Psoas muscle (tissue), 8 donors: ENCODE results near the gene DMXL1. TPM values are rescaled to one million over a fixed set of nuclear protein-coding genes. Genes with fewer than 3 reads are reported as not detected.

Experiments
- ATAC-seq, 4 donors: fragments of 200-7000 bp; cut with Tn5 transposase; one replicate each; pipeline ENCODE4 v1.9.1; 2020; ENCODE audit warnings: moderate library complexity in 3 of 4, mild to moderate bottlenecking in 2 of 4
- DNase-seq, 2 donors: peaks; one replicate each; pipeline ENCODE4 v3.0.0-alpha.2; 2020
- H3K27ac ChIP-seq: fragments of 200-600 bp; one replicate; pipeline ENCODE4 v1.8.0; 2022
- H3K27me3 ChIP-seq, 3 donors: fragments of 200-600 bp in 1 of 3; one replicate each; pipeline versions ENCODE4 v1.6.1 to v1.8.0; 2013 to 2022; ENCODE audit warnings: low read length in 2 of 3, mild to moderate bottlenecking in 2 of 3, moderate library complexity in 1 of 3; ENCODE audit not compliant: insufficient read depth in 3 of 3
- H3K36me3 ChIP-seq, 2 donors: fragments of 200-600 bp in 1 of 2; one replicate each; pipeline versions ENCODE4 v1.6.1 to v1.8.0; 2013 to 2022; ENCODE audit warnings: low read depth in 1 of 2, mild to moderate bottlenecking in 1 of 2, moderate library complexity in 1 of 2; ENCODE audit not compliant: insufficient read depth in 1 of 2
- H3K4me1 ChIP-seq: fragments of 200-600 bp; one replicate; pipeline ENCODE4 v1.8.0; 2022
- H3K4me3 ChIP-seq: fragments of 200-600 bp; one replicate; pipeline ENCODE4 v1.8.0; 2022; ENCODE audit warnings: mild to moderate bottlenecking
- H3K9me3 ChIP-seq: fragments of 200-600 bp; one replicate; pipeline ENCODE4 v1.8.0; 2022
- CTCF ChIP-seq: fragments of 200-600 bp; IDR thresholded peaks from one replicate; pipeline ENCODE4 v1.8.0; 2022; ENCODE audit warnings: antibody characterized with exemption
- WGBS, 3 donors: extraction: QIAGEN DNeasy Blood & Tissue Kit; methylation state at CpG; one replicate each; pipeline versions ENCODE4 v1.1.6 to v1.1.7; 2013; 5-methylcytosine and 5-hydroxymethylcytosine counted together
- intact Hi-C, 2 donors: fragments of 100-400 bp; cut with DNase I; formaldehyde crosslinking; loops; one replicate each; pipeline versions ENCODE4 v1.11.0 to v1.14.2; 2022
- polyA plus RNA-seq, 3 donors: library from polyadenylated mRNA; stranded (reverse); fragments of 200-250 nt; gene quantifications; one replicate each; pipeline ENCODE4 v1.2.3, GENCODE V29; 2013
- total RNA-seq, 4 donors: library from RNA; stranded (reverse); fragmentation: NEBNext Ultra II Directional in 2 of 4; extraction: Animal tissue kit (Norgen Biotek cat#: 25700) in 2 of 4; gene quantifications; one replicate each; pipeline versions ENCODE4 v1.2.1 to v1.2.4, GENCODE V29; 2021 to 2023
- donor health status: healthy with polysubstance abuse.
- donor health status: DM: no; HTN: no; CAD: no; lungs with moderate emphysema.
- donor health status: Bipolar disorder and iron deficiency.
- donor health status: healthy.
- donor health status: DM: yes; HTN: yes; CAD: no.
- donor health status: DM: no; HTN: no; CAD: no.
- donor health status: DM: no; HTN: no; CAD: no.
- donor health status: DM: yes; HTN: yes; CAD: no.

Gene DMXL1
- total and polyA plus RNA-seq, 7 donors, result 5.1 to 21.7 (median 15.7) TPM

GRCh38 chr5:119028575-119028974 is 42.3 kb upstream of the DMXL1 start:
- no peak overlapping the region for H3K4me3 ChIP-seq
- intact Hi-C loops, result no loop called here
- 75 to 83% (median 81%) methylated on average over 5 of the region's 5 CpGs for WGBS, 3 donors

GRCh38 chr5:119031011-119031886 is 39.6 kb upstream of the DMXL1 start:
- no peaks in the 10 kb centered on the region for H3K36me3 ChIP-seq
- H3K27me3 ChIP-seq, result no peaks in the 10 kb centered on the region
- 69 to 76% (median 76%) methylated on average over 5 of the region's 5 CpGs for WGBS, 3 donors
- intact Hi-C loops, result no loop called here
- no peak overlapping the region for H3K4me3 ChIP-seq
- no peak overlapping the region for H3K27ac ChIP-seq
- H3K9me3 ChIP-seq, result no peaks in the 10 kb centered on the region
- no peak for DNase-seq
- ATAC-seq, result no peak
- no peak for TF ChIP-seq CTCF
- no peaks in the 10 kb centered on the region for H3K4me1 ChIP-seq

More at GRCh38 chr5:119028575-119028974, 42.3 kb upstream of the DMXL1 start:
- Histone ChIP-seq H3K4me1 (no peaks in the 10 kb centered on the region), H3K36me3 (no peaks in the 10 kb centered on the region), H3K27ac (no peak overlapping the region), H3K9me3 (peaks cover 8% of the 10 kb centered on the region), H3K27me3 (no peaks in the 10 kb centered on the region)
- ATAC-seq, result no peak
- DNase-seq, result no peak
- no peak for TF ChIP-seq CTCF

GRCh38 chr5:119031905-119032304 is 39.0 kb upstream of the DMXL1 start:
- Histone ChIP-seq H3K27me3 (no peaks in the 10 kb centered on the region), H3K4me3 (no peak overlapping the region), H3K27ac (no peak overlapping the region), H3K4me1 (no peaks in the 10 kb centered on the region), H3K36me3 (no peaks in the 10 kb centered on the region), H3K9me3 (no peaks in the 10 kb centered on the region)
- 74 to 87% (median 77%) methylated on average over 4 of the region's 4 CpGs for WGBS, 3 donors
- TF ChIP-seq CTCF, result no peak
- no peak for DNase-seq
- no peak for ATAC-seq
- intact Hi-C loops, result no loop called here

GRCh38 chr5:119032656-119033055 is 38.2 kb upstream of the DMXL1 start:
- no peaks in the 10 kb centered on the region for H3K27me3 ChIP-seq
- intact Hi-C loops, result no loop called here
- TF ChIP-seq CTCF, result no peak
- ATAC-seq (no peak), DNase-seq (no peak)
- no peak overlapping the region for H3K4me3 ChIP-seq
- H3K36me3 ChIP-seq, result no peaks in the 10 kb centered on the region
- no peaks in the 10 kb centered on the region for H3K9me3 ChIP-seq
- H3K4me1 ChIP-seq, result no peaks in the 10 kb centered on the region
- no peak overlapping the region for H3K27ac ChIP-seq
- 82 to 90% (median 84%) methylated on average over 3 of the region's 3 CpGs for WGBS, 3 donors

- Histone ChIP-seq H3K9me3 (no peaks in the 10 kb centered on the region), H3K4me1 (no peaks in the 10 kb centered on the region), H3K27ac (no peak overlapping the region), H3K4me3 (no peak overlapping the region), H3K27me3 (no peaks in the 10 kb centered on the region), H3K36me3 (no peaks in the 10 kb centered on the region)
- WGBS, 3 donors, result 82 to 89% (median 86%) methylated on average over 3 of the region's 3 CpGs
- no peak for TF ChIP-seq CTCF
- DNase-seq (no peak), ATAC-seq (no peak)
- intact Hi-C loops, result no loop called here
Measured at GRCh38 chr5:119033135-119033534, 37.8 kb upstream of the DMXL1 start.
